SK-N-MC (cell line): ENCODE results near the gene RALGAPA2.

Source experiments
- EZH2 ChIP-seq: fragments of 200-600 bp; sonication (generic); IDR thresholded peaks from one replicate; pipeline ENCODE4 v1.6.1; 2017; ENCODE audit warnings: antibody characterized with exemption
- POLR2AphosphoS5 ChIP-seq: IDR thresholded peaks from 2 replicates; pipeline ENCODE4 v1.6.1; 2012; ENCODE audit warnings: mild to moderate bottlenecking, low read depth, low read length, borderline replicate concordance

- no peak for TF ChIP-seq EZH2
- no peak for TF ChIP-seq POLR2AphosphoS5
Observed at GRCh38 chr20:20551409-20551808, 161.0 kb downstream of the RALGAPA2 start.
